Activated T-helper 1 cell treated with Interleukin-2 at 50 U/mL for 16 hours (primary cell): ENCODE results near the gene PEX14.

Experiments
- DNase-seq: peaks from one replicate; pipeline ENCODE4 v3.0.0-alpha.2; 2020; ENCODE audit warnings: low read depth

Gene PEX14

GRCh38 chr1:10519016-10519417 lies 44.3 kb downstream of the PEX14 start:
- no peak for DNase-seq

- no peak for DNase-seq
Observed at GRCh38 chr1:10520497-10520896, 45.7 kb downstream of the PEX14 start.

GRCh38 chr1:10520952-10521351 lies 46.2 kb downstream of the PEX14 start:
- DNase-seq, result no peak

GRCh38 chr1:10521537-10522157 lies 46.9 kb downstream of the PEX14 start:
- no peak for DNase-seq

- DNase-seq, result no peak
Observed at GRCh38 chr1:10522322-10522860, 47.6 kb downstream of the PEX14 start.

- no peak for DNase-seq
Observed at GRCh38 chr1:10525208-10525607, 50.5 kb downstream of the PEX14 start.

- no peak for DNase-seq
Observed at GRCh38 chr1:10528066-10529014, 53.6 kb downstream of the PEX14 start.

GRCh38 chr1:10529091-10529490 lies 54.3 kb downstream of the PEX14 start:
- DNase-seq, result no peak

- no peak for DNase-seq
Observed at GRCh38 chr1:10529765-10530164, 55.0 kb downstream of the PEX14 start.

- no peak for DNase-seq
Observed at GRCh38 chr1:10530281-10530740, 55.6 kb downstream of the PEX14 start.

GRCh38 chr1:10530756-10531495 lies 56.2 kb downstream of the PEX14 start:
- DNase-seq, result no peak

GRCh38 chr1:10532362-10532761 lies 57.6 kb downstream of the PEX14 start:
- no peak for DNase-seq

GRCh38 chr1:10534519-10534918 lies 59.8 kb downstream of the PEX14 start:
- no peak for DNase-seq

GRCh38 chr1:10536133-10536770 lies 61.5 kb downstream of the PEX14 start:
- DNase-seq, result no peak

GRCh38 chr1:10537082-10537766 lies 62.5 kb downstream of the PEX14 start:
- no peak for DNase-seq

GRCh38 chr1:10538646-10539355 lies 64.1 kb downstream of the PEX14 start:
- no peak for DNase-seq

- DNase-seq, result no peak
Observed at GRCh38 chr1:10539411-10540043, 64.8 kb downstream of the PEX14 start.

GRCh38 chr1:10540277-10541005 lies 65.7 kb downstream of the PEX14 start:
- no peak for DNase-seq

- DNase-seq, result no peak
Observed at GRCh38 chr1:10541286-10541685, 66.5 kb downstream of the PEX14 start.
